IgD-negative memory B cell (primary cell): Measurements from ENCODE around the gene KIF17. TPM values are rescaled to one million over a fixed set of nuclear protein-coding genes. Genes with fewer than 3 reads are reported as not detected.
A peak's percentile ranks its signal among the peaks of the same experiment; 100 is the strongest.

Experiments
- H3K27ac Mint-ChIP-seq, 3 donors: one replicate each; pipeline ENCODE4 v1.8.0; 2020 to 2022; ENCODE audit warnings: mild to moderate bottlenecking in 3 of 3, mixed read lengths in 3 of 3, moderate library complexity in 1 of 3
- H3K27me3 Mint-ChIP-seq: one replicate; pipeline ENCODE4 v1.8.0; 2021; ENCODE audit warnings: mixed read lengths
- H3K36me3 Mint-ChIP-seq: one replicate; pipeline ENCODE4 v1.8.0; 2020; ENCODE audit warnings: mild to moderate bottlenecking, mixed read lengths
- H3K4me1 Mint-ChIP-seq, 3 donors: one replicate each; pipeline ENCODE4 v1.8.0; 2020 to 2022; ENCODE audit warnings: mixed read lengths in 3 of 3, mild to moderate bottlenecking in 1 of 3
- H3K4me3 Mint-ChIP-seq, 4 donors: one replicate each; pipeline ENCODE4 v1.8.0; 2020 to 2022; ENCODE audit warnings: mild to moderate bottlenecking in 4 of 4, mixed read lengths in 4 of 4, moderate library complexity in 3 of 4
- H3K9me3 Mint-ChIP-seq, 3 donors: one replicate each; pipeline ENCODE4 v1.8.0; 2020 to 2021; ENCODE audit warnings: mixed read lengths in 3 of 3, mild to moderate bottlenecking in 1 of 3
- polyA plus RNA-seq: library from polyadenylated mRNA; unstranded; fragments of 300-500 nt; fragmentation: Illumina TruSeq; gene quantifications from one replicate; pipeline ENCODE4 v1.2.3, GENCODE V29; 2021

Gene KIF17
- not detected for polyA plus RNA-seq

GRCh38 chr1:20717452-20718342, at the start of gene KIF17:
Gene KIF17, minus strand, starts transcription at chr1:20718007. Its CDS starts 301 bp downstream, at chr1:20717706.
- H3K27me3 Mint-ChIP-seq, result peaks cover 28% of the 10 kb centered on the region
- peaks cover 2 to 5% (median 4%) of the 10 kb centered on the region in 3 donors for H3K4me1 Mint-ChIP-seq
- H3K27ac Mint-ChIP-seq, result peak within 1 kb of the TSS; percentile 88 to 97 (median 92)
- H3K4me3 Mint-ChIP-seq, result peak within 1 kb of the TSS; percentile 59 to 91 (median 79)
- H3K36me3 Mint-ChIP-seq, result peaks cover 2% of the 10 kb centered on the region
- no peaks in the 10 kb centered on the region for H3K9me3 Mint-ChIP-seq

GRCh38 chr1:20767271-20767670, 49.5 kb upstream of the KIF17 start:
- Mint-ChIP-seq H3K4me1 (peaks cover 0 to 1% (median 0%) of the 10 kb centered on the region in 3 donors), H3K36me3 (peaks cover 2% of the 10 kb centered on the region), H3K9me3 (no peaks in the 10 kb centered on the region), H3K27me3 (no peaks in the 10 kb centered on the region), H3K4me3 (no peak overlapping the region), H3K27ac (no peak overlapping the region)

- H3K4me3 Mint-ChIP-seq, result no peak overlapping the region
- no peak overlapping the region for H3K27ac Mint-ChIP-seq
- H3K36me3 Mint-ChIP-seq, result peaks cover 7% of the 10 kb centered on the region
- H3K4me1 Mint-ChIP-seq, result no peaks in the 10 kb centered on the region
- H3K27me3 Mint-ChIP-seq, result no peaks in the 10 kb centered on the region
- no peaks in the 10 kb centered on the region for H3K9me3 Mint-ChIP-seq
Measured at GRCh38 chr1:20763417-20763816, 45.6 kb upstream of the KIF17 start.

- Mint-ChIP-seq H3K4me1 (no peaks in the 10 kb centered on the region), H3K4me3 (no peak overlapping the region), H3K27ac (no peak overlapping the region), H3K9me3 (no peaks in the 10 kb centered on the region), H3K36me3 (peaks cover 9% of the 10 kb centered on the region), H3K27me3 (no peaks in the 10 kb centered on the region)
Measured at GRCh38 chr1:20760322-20760721, 42.5 kb upstream of the KIF17 start.

GRCh38 chr1:20753589-20753988, 35.8 kb upstream of the KIF17 start:
- Mint-ChIP-seq H3K36me3 (peaks cover 2% of the 10 kb centered on the region), H3K27me3 (no peaks in the 10 kb centered on the region), H3K4me3 (no peak overlapping the region), H3K27ac (no peak overlapping the region), H3K9me3 (no peaks in the 10 kb centered on the region), H3K4me1 (no peaks in the 10 kb centered on the region)

- no peak overlapping the region for H3K4me3 Mint-ChIP-seq
- no peaks in the 10 kb centered on the region for H3K4me1 Mint-ChIP-seq
- H3K27ac Mint-ChIP-seq, result peak overlapping the region in 1 of 3 donors; percentile 59
- no peaks in the 10 kb centered on the region for H3K9me3 Mint-ChIP-seq
- H3K27me3 Mint-ChIP-seq, result no peaks in the 10 kb centered on the region
- peaks cover 2% of the 10 kb centered on the region for H3K36me3 Mint-ChIP-seq
Measured at GRCh38 chr1:20751462-20751990, 33.7 kb upstream of the KIF17 start.

GRCh38 chr1:20742671-20743070, 24.9 kb upstream of the KIF17 start:
- Mint-ChIP-seq H3K36me3 (peaks cover 3% of the 10 kb centered on the region), H3K27ac (no peak overlapping the region), H3K4me3 (no peak overlapping the region), H3K9me3 (no peaks in the 10 kb centered on the region), H3K4me1 (peaks cover 0 to 1% (median 0%) of the 10 kb centered on the region in 3 donors), H3K27me3 (no peaks in the 10 kb centered on the region)

GRCh38 chr1:20740781-20741180, 23.0 kb upstream of the KIF17 start:
- H3K36me3 Mint-ChIP-seq, result peaks cover 3% of the 10 kb centered on the region
- H3K27me3 Mint-ChIP-seq, result no peaks in the 10 kb centered on the region
- no peaks in the 10 kb centered on the region for H3K9me3 Mint-ChIP-seq
- peaks cover 0 to 1% (median 0%) of the 10 kb centered on the region in 3 donors for H3K4me1 Mint-ChIP-seq
- no peak overlapping the region for H3K4me3 Mint-ChIP-seq
- no peak overlapping the region for H3K27ac Mint-ChIP-seq

- no peak overlapping the region for H3K27ac Mint-ChIP-seq
- no peaks in the 10 kb centered on the region for H3K9me3 Mint-ChIP-seq
- H3K4me1 Mint-ChIP-seq, result peaks cover 0 to 1% (median 0%) of the 10 kb centered on the region in 3 donors
- peaks cover 3% of the 10 kb centered on the region for H3K36me3 Mint-ChIP-seq
- peaks cover under 1% of the 10 kb centered on the region for H3K27me3 Mint-ChIP-seq
- H3K4me3 Mint-ChIP-seq, result no peak overlapping the region
Measured at GRCh38 chr1:20739225-20739624, 21.4 kb upstream of the KIF17 start.

- H3K4me3 Mint-ChIP-seq, result no peak overlapping the region
- no peak overlapping the region for H3K27ac Mint-ChIP-seq
- H3K36me3 Mint-ChIP-seq, result peaks cover 2% of the 10 kb centered on the region
- H3K9me3 Mint-ChIP-seq, result no peaks in the 10 kb centered on the region
- peaks cover 5 to 6% (median 6%) of the 10 kb centered on the region in 3 donors for H3K4me1 Mint-ChIP-seq
- H3K27me3 Mint-ChIP-seq, result peaks cover 13% of the 10 kb centered on the region
Measured at GRCh38 chr1:20735581-20736111, 17.8 kb upstream of the KIF17 start.

- Mint-ChIP-seq H3K27ac (peak overlapping the region; percentile 1 to 67 (median 5)), H3K36me3 (peaks cover 2% of the 10 kb centered on the region), H3K9me3 (no peaks in the 10 kb centered on the region), H3K4me1 (peaks cover 5 to 10% (median 6%) of the 10 kb centered on the region in 3 donors), H3K27me3 (peaks cover 19% of the 10 kb centered on the region), H3K4me3 (peak overlapping the region; percentile 82 to 94 (median 88))
Measured at GRCh38 chr1:20733360-20733975, 15.7 kb upstream of the KIF17 start.

- Mint-ChIP-seq H3K27me3 (peaks cover 19% of the 10 kb centered on the region), H3K9me3 (no peaks in the 10 kb centered on the region), H3K4me1 (peaks cover 5 to 10% (median 6%) of the 10 kb centered on the region in 3 donors), H3K4me3 (peak within 1 kb of the TSS; percentile 82 to 94 (median 88)), H3K36me3 (peaks cover 2% of the 10 kb centered on the region), H3K27ac (peak within 1 kb of the TSS; percentile 1 to 67 (median 29))
Measured at GRCh38 chr1:20732588-20733359, 15.0 kb upstream of the KIF17 start, which contains the start of gene SH2D5. Gene SH2D5, minus strand, starts transcription at chr1:20732703. Its CDS starts 4,659 bp downstream, at chr1:20728044.

GRCh38 chr1:20732071-20732587, 14.3 kb upstream of the KIF17 start:
- peaks cover 2% of the 10 kb centered on the region for H3K36me3 Mint-ChIP-seq
- H3K4me1 Mint-ChIP-seq, result peaks cover 5 to 10% (median 6%) of the 10 kb centered on the region in 3 donors
- peak overlapping the region in 1 of 3 donors; percentile 5 for H3K27ac Mint-ChIP-seq
- no peaks in the 10 kb centered on the region for H3K9me3 Mint-ChIP-seq
- peaks cover 19% of the 10 kb centered on the region for H3K27me3 Mint-ChIP-seq
- H3K4me3 Mint-ChIP-seq, result peak overlapping the region; percentile 82 to 94 (median 88)
